K562 (cell line): ENCODE results near the gene ATP6V1F. TPM values are rescaled to one million over a fixed set of nuclear protein-coding genes. Genes with fewer than 3 reads are reported as not detected.

Source experiments
- BCOR ChIP-seq: fragments of 450-650 bp; IDR thresholded peaks from 2 replicates; pipeline ENCODE4 v1.6.1; 2016
- CBFA2T3 ChIP-seq: fragments of 450-650 bp; IDR thresholded peaks from 2 replicates; pipeline ENCODE4 v1.6.1; 2017
- CC2D1A ChIP-seq: fragments of 450-650 bp; IDR thresholded peaks from 2 replicates; pipeline ENCODE4 v1.6.1; 2017; ENCODE audit warnings: mild to moderate bottlenecking
- DIDO1 ChIP-seq: fragments of 450-650 bp; IDR thresholded peaks from 2 replicates; pipeline ENCODE4 v1.6.1; 2016; ENCODE audit warnings: low read depth, missing biosample characterization, missing genetic modification characterization
- ESRRB ChIP-seq: fragments of 250-450 bp; sonication (Bioruptor Pico); IDR thresholded peaks from 2 replicates; pipeline ENCODE4 v1.5.0; 2020; ENCODE audit warnings: mild to moderate bottlenecking, moderate library complexity, borderline replicate concordance
- GTF2A2 ChIP-seq: IDR thresholded peaks from 2 replicates; pipeline ENCODE4 v1.6.1; 2016; ENCODE audit warnings: mild to moderate bottlenecking, missing genetic modification characterization, missing compliant biosample characterization
- HNRNPL ChIP-seq: fragments of 200-400 bp; formaldehyde crosslinking; IDR thresholded peaks from 2 replicates; pipeline ENCODE4 v1.6.1; 2017; ENCODE audit warnings: low read depth, mild to moderate bottlenecking, low read length
- MTA3 ChIP-seq: fragments of 450-650 bp; formaldehyde crosslinking; IDR thresholded peaks from 2 replicates; pipeline ENCODE4 v1.6.1; 2017; ENCODE audit warnings: mild to moderate bottlenecking, borderline replicate concordance
- OTX1 ChIP-seq: fragments of 450-650 bp; formaldehyde crosslinking; IDR thresholded peaks from 2 replicates; pipeline ENCODE4 v1.4.0; 2022; ENCODE audit warnings: mild to moderate bottlenecking
- SLC30A9 ChIP-seq: fragments of 250-450 bp; sonication (Bioruptor Pico); IDR thresholded peaks from 2 replicates; pipeline ENCODE4 v1.8.0; 2022; ENCODE audit warnings: mild to moderate bottlenecking, moderate library complexity
- SMARCE1 ChIP-seq: fragments of 450-650 bp; IDR thresholded peaks from 2 replicates; pipeline ENCODE4 v1.7.1; 2016; ENCODE audit warnings: mild to moderate bottlenecking
- SUPT5H ChIP-seq: fragments of 450-650 bp; IDR thresholded peaks from 2 replicates; pipeline ENCODE4 v1.6.1; 2016
- TAF15 ChIP-seq: fragments of 200-400 bp; formaldehyde crosslinking; IDR thresholded peaks from 2 replicates; pipeline ENCODE4 v1.6.1; 2017; ENCODE audit warnings: mild to moderate bottlenecking, low read depth, low read length, moderate library complexity
- YBX1 ChIP-seq: fragments of 450-650 bp; IDR thresholded peaks from 2 replicates; pipeline ENCODE4 v1.7.1; 2016; ENCODE audit warnings: mild to moderate bottlenecking
- ZEB2 ChIP-seq: fragments of 450-650 bp; IDR thresholded peaks from 2 replicates; pipeline ENCODE4 v1.6.1; 2016
- ZFP30 ChIP-seq: fragments of 250-450 bp; sonication (Bioruptor Pico); IDR thresholded peaks from 2 replicates; pipeline ENCODE4 v1.8.0; 2022; ENCODE audit warnings: moderate library complexity, mild to moderate bottlenecking, inconsistent platforms, borderline replicate concordance
- ZNF12 ChIP-seq: sonication (generic); formaldehyde crosslinking; IDR thresholded peaks from 2 replicates; pipeline ENCODE4 v1.4.0; 2020; ENCODE audit warnings: mild to moderate bottlenecking, missing genetic modification reagents
- ZNF408 ChIP-seq: fragments of 250-450 bp; sonication (Bioruptor Pico); IDR thresholded peaks from 2 replicates; pipeline ENCODE4 v1.4.0; 2020; ENCODE audit warnings: low read depth, mild to moderate bottlenecking, moderate library complexity
- ZNF77 ChIP-seq: fragments of 250-450 bp; sonication (Bioruptor Pico); IDR thresholded peaks from 2 replicates; pipeline ENCODE4 v1.5.0; 2020
- ZNF780A ChIP-seq: fragments of 250-450 bp; sonication (Bioruptor Pico); IDR thresholded peaks from 2 replicates; pipeline ENCODE4 v1.5.0; 2021; ENCODE audit warnings: mild to moderate bottlenecking
- polyA plus RNA-seq, 8 experiments: library from polyadenylated mRNA; depleted of rRNA in 4 of 8; stranded (reverse) in 5 of 8; unstranded in 3 of 8; fragments of >200 nt; fragmentation: Nextera tagmentation in 2 of 8; fragmentation: Illumina TruSeq in 1 of 8; extraction: Ambion mirVana in 2 of 8; extraction: Trizol in 1 of 8; gene quantifications; 2 replicates each; pipeline versions ENCODE4 v1.2.1 to v1.2.3, GENCODE V29; 2011 to 2014; ENCODE audit warnings: inconsistent platforms in 1 of 8, missing spikeins in 1 of 8
- total RNA-seq, 7 experiments: library from RNA; depleted of rRNA in 6 of 7; stranded (reverse); fragments of >200 nt in 6 of 7; fragmentation: Illumina TruSeq in 2 of 7; extraction: Trizol in 2 of 7; gene quantifications; 2 replicates each; pipeline versions ENCODE4 v1.2.1 to v1.2.3, GENCODE V29; 2011 to 2021; ENCODE audit warnings: low replicate concordance in 1 of 7
- TF ChIP-seq, protein P1 (sequence below): fragments of 250-450 bp; sonication (Bioruptor Pico); IDR thresholded peaks from 2 replicates; pipeline ENCODE4 v1.6.1; 2021; ENCODE audit warnings: mild to moderate bottlenecking
- TF ChIP-seq, protein P2 (sequence below), 2 experiments: IDR thresholded peaks in 1 of 2; conservative IDR thresholded peaks in 1 of 2; 2 replicates each; pipeline ENCODE4 v1.6.1; 2016; ENCODE audit warnings: low read depth in 2 of 2, mild to moderate bottlenecking in 1 of 2, missing compliant biosample characterization in 1 of 2, missing genetic modification characterization in 1 of 2, moderate library complexity in 1 of 2
- TF ChIP-seq, protein P3 (sequence below): fragments of 250-450 bp; sonication (Bioruptor Pico); IDR thresholded peaks from 2 replicates; pipeline ENCODE4 v1.8.0; 2022; ENCODE audit warnings: moderate library complexity, mild to moderate bottlenecking, inconsistent platforms
- TF ChIP-seq, protein P4 (sequence below): sonication (generic); formaldehyde crosslinking; IDR thresholded peaks from 2 replicates; pipeline ENCODE4 v1.8.1; 2023; ENCODE audit warnings: mild to moderate bottlenecking, missing genetic modification reagents

Gene ATP6V1F
- total and polyA plus RNA-seq, 9 of the 15 experiments (the other 6 are each of a cell fraction or from before 2014, with no cell fraction given) = 206 to 1,123 (median 542) TPM

DNA sequence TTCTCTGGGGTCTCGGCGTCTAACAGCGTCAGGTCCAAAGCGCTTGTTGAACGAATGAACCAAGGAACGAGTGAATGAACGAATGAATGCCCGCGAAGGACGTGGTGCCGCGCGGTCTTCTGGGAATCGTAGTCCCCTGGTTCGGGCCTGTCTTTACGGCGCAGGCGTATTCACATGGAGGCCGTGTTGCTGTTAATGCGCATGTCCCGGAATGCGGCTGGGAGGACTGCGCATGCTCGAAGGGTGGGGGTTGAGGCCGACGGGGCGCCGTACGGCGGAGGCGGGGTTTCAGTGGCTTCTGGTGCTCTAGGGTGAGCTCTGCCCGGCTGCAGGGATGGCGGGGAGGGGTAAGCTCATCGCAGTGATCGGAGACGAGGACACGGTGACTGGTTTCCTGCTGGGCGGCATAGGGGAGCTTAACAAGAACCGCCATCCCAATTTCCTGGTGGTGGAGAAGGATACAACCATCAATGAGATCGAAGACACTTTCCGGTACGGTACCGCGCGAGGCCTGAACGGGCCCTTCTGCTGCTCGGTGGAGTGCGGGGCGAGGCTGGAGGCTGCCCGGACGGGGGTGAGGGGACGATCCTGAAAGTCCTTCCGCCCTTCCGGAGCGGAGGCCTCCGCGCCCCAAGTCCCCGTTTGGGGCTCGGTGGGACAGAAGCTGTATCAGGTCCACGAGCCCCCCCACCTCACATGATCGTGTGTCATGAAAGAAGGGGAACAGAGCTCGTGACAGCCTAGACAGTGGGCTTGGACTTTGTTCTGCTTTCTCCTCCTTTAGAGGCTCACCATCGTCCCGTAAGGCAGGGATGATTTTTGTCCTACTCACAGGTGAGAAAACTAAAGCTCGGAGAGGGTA is at the start of gene ATP6V1F (continued):
- no peak for TF ChIP-seq ESRRB (CRISPR knock-in tag)
- TF ChIP-seq, protein P1, sequence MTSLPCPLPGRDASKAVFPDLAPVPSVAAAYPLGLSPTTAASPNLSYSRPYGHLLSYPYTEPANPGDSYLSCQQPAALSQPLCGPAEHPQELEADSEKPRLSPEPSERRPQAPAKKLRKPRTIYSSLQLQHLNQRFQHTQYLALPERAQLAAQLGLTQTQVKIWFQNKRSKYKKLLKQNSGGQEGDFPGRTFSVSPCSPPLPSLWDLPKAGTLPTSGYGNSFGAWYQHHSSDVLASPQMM (CRISPR knock-in tag) = no peak
- peak; percentile 60; the same call in 1 of the 2 replicates for TF ChIP-seq MTA3
- no peak for TF ChIP-seq GTF2A2
- TF ChIP-seq SUPT5H = peak; percentile 93
- TF ChIP-seq, protein P2, sequence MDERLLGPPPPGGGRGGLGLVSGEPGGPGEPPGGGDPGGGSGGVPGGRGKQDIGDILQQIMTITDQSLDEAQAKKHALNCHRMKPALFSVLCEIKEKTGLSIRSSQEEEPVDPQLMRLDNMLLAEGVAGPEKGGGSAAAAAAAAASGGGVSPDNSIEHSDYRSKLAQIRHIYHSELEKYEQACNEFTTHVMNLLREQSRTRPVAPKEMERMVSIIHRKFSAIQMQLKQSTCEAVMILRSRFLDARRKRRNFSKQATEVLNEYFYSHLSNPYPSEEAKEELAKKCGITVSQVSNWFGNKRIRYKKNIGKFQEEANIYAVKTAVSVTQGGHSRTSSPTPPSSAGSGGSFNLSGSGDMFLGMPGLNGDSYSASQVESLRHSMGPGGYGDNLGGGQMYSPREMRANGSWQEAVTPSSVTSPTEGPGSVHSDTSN (CRISPR knock-in tag; IDR thresholded peaks at IDR 0.05; ENCODE audit: low read depth) = no peak
- TF ChIP-seq, protein P2 (tag; conservative IDR thresholded peaks at IDR 0.05; ENCODE audit: low read depth) = no peak
- TF ChIP-seq DIDO1 (tag) = no peak
- no peak for TF ChIP-seq HNRNPL
- TF ChIP-seq SLC30A9 (CRISPR knock-in tag) = no peak; the same call in 1 of the 2 replicates
- no peak for TF ChIP-seq ZFP30
- TF ChIP-seq, protein P3, sequence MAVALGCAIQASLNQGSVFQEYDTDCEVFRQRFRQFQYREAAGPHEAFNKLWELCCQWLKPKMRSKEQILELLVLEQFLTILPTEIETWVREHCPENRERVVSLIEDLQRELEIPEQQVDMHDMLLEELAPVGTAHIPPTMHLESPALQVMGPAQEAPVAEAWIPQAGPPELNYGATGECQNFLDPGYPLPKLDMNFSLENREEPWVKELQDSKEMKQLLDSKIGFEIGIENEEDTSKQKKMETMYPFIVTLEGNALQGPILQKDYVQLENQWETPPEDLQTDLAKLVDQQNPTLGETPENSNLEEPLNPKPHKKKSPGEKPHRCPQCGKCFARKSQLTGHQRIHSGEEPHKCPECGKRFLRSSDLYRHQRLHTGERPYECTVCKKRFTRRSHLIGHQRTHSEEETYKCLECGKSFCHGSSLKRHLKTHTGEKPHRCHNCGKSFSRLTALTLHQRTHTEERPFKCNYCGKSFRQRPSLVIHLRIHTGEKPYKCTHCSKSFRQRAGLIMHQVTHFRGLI = no peak
- no peak for TF ChIP-seq YBX1
- TF ChIP-seq, protein P4, sequence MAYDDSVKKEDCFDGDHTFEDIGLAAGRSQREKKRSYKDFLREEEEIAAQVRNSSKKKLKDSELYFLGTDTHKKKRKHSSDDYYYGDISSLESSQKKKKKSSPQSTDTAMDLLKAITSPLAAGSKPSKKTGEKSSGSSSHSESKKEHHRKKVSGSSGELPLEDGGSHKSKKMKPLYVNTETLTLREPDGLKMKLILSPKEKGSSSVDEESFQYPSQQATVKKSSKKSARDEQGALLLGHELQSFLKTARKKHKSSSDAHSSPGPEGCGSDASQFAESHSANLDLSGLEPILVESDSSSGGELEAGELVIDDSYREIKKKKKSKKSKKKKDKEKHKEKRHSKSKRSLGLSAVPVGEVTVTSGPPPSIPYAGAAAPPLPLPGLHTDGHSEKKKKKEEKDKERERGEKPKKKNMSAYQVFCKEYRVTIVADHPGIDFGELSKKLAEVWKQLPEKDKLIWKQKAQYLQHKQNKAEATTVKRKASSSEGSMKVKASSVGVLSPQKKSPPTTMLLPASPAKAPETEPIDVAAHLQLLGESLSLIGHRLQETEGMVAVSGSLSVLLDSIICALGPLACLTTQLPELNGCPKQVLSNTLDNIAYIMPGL (CRISPR knock-in tag) = peak; percentile 77; the same call in 1 of the 2 replicates
- TF ChIP-seq ZNF408 (CRISPR knock-in tag) = no peak
- peak; percentile 42; the same call in 1 of the 2 replicates for TF ChIP-seq BCOR
- peak; percentile 28; the same call in 1 of the 2 replicates for TF ChIP-seq SMARCE1
- TF ChIP-seq CBFA2T3 = no peak
- no peak for TF ChIP-seq ZNF780A (CRISPR knock-in tag)
- TF ChIP-seq CC2D1A = no peak
- TF ChIP-seq OTX1 = no peak
- no peak; the same call in 1 of the 2 replicates for TF ChIP-seq ZNF12
- TF ChIP-seq ZNF77 (CRISPR knock-in tag) = no peak
- no peak for TF ChIP-seq TAF15
- TF ChIP-seq ZEB2 = no peak
